GM12872 (cell line): Measurements from ENCODE around the gene EFCAB14.

ENCODE experiments used
- TF ChIP-seq, protein P1 (sequence below): IDR thresholded peaks from 3 replicates; pipeline ENCODE4 v1.5.1; 2011; ENCODE audit warnings: low read depth, mild to moderate bottlenecking, low read length, moderate library complexity; ENCODE audit not compliant: insufficient read depth

The EFCAB14 gene

DNA sequence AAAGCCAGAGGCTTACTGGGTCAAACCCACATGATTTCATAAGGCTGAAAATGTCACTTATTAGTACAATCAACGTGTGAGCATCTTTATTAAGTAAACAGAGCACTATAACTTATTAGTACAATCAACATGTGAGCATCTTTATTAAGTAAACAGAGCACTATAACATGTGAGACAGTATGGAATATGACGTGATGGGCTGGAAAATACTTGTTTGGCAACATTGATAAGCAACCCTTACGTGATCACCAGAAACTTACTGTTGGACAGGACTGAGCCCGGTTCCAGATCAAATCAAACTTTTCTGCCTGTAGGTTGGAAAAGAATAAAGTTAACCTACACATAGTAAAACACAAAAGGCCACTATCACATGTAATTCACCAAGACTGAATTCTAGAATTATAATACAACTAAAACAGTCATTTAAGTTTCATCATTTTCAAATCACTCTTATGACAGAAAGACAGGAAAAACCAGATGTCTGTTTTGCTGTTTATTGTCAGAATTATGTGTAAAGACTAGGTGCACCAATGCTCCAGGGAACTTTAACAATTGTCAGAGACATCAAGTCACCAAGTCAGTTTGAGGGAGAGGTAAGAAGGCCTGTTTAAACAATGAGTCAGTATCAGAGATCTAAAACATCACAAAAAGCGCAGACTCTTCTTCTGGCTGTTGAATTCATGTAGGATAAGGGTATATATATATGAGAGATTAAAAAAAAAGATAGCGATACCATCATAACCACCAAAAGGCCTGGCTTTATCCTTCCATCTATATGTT lies 66.4 kb downstream of the EFCAB14 start:
- TF ChIP-seq, protein P1, sequence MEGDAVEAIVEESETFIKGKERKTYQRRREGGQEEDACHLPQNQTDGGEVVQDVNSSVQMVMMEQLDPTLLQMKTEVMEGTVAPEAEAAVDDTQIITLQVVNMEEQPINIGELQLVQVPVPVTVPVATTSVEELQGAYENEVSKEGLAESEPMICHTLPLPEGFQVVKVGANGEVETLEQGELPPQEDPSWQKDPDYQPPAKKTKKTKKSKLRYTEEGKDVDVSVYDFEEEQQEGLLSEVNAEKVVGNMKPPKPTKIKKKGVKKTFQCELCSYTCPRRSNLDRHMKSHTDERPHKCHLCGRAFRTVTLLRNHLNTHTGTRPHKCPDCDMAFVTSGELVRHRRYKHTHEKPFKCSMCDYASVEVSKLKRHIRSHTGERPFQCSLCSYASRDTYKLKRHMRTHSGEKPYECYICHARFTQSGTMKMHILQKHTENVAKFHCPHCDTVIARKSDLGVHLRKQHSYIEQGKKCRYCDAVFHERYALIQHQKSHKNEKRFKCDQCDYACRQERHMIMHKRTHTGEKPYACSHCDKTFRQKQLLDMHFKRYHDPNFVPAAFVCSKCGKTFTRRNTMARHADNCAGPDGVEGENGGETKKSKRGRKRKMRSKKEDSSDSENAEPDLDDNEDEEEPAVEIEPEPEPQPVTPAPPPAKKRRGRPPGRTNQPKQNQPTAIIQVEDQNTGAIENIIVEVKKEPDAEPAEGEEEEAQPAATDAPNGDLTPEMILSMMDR, result no peak

- TF ChIP-seq, protein P1, result no peak
Measured at GRCh38 chr1:46650491-46650890, 68.4 kb downstream of the EFCAB14 start.

GRCh38 chr1:46649764-46650163 lies 69.2 kb downstream of the EFCAB14 start:
- TF ChIP-seq, protein P1, result no peak

GRCh38 chr1:46647611-46648010 lies 71.3 kb downstream of the EFCAB14 start:
- TF ChIP-seq, protein P1, result no peak

DNA sequence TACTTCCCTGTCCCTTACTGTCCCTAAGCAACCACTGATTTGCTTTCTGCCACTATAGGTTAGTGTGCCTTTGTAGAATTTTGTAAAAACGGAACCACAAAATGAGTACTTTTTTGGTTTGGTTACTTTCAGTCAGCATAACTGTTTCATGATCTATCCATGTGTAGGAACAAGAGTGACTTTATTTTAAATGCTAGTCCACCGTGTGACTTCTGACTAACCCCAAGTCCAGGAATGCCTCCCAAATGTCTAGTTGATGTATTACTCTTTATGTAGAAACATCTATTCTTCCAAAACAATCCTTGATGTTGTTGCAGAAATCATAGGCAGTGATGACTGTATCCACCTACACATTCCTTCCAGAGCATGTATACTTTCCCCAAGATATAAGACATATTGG lies 72.1 kb downstream of the EFCAB14 start:
- TF ChIP-seq, protein P1, result no peak

DNA sequence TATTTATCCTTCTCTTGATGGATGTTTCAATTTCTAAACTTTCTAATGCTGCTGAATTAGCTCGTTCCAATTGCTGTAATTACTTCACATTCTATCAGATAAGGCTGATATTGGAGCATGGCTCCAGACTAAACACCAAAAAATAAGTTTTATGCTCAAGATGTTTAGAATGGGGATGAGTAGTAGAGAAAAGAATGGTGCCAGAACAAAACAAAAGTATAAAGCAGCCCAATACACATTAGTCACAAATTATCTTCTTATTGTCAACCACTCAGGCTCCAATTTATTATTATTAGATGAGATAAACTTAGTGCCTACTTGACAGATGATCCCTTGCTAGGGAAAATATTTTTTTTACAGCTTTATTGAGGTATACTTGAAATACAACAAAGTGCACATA lies 72.6 kb downstream of the EFCAB14 start:
- TF ChIP-seq, protein P1, result no peak

- TF ChIP-seq, protein P1, result no peak
Measured at GRCh38 chr1:46645815-46646214, 73.1 kb downstream of the EFCAB14 start.

DNA sequence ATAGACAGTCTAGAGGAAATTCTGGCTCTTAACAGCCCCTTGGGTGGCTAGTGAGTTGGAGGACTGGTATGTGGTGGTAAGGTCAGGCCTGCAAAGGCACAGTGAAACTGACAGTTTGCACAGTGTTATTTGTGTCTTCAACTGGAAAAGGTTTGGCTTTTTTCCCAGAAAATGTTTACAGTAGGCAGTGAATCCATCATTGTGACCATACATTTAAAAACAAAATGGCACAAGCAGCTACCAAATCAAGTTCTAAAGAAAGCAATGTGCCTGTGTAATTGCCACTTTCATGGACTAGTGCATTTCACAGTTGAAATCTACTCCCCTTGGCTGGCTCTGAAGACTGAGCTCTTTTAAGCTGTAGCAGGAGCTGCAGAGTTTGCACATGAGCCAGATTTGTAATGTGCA lies 75.5 kb downstream of the EFCAB14 start:
- TF ChIP-seq, protein P1, result no peak
